T-helper 1 cell (primary cell): ENCODE data around the gene NAV2.

Experiments used
- DNase-seq, 5 donors: peaks; one replicate each; pipeline ENCODE4 v3.0.0-alpha.2; 2012 to 2020

Gene NAV2

GRCh38 chr11:19933132-19933735 lies 220.6 kb downstream of the NAV2 start:
- DNase-seq = no peak

- DNase-seq = no peak
Observed at GRCh38 chr11:19933801-19934488, 221.3 kb downstream of the NAV2 start.

DNA sequence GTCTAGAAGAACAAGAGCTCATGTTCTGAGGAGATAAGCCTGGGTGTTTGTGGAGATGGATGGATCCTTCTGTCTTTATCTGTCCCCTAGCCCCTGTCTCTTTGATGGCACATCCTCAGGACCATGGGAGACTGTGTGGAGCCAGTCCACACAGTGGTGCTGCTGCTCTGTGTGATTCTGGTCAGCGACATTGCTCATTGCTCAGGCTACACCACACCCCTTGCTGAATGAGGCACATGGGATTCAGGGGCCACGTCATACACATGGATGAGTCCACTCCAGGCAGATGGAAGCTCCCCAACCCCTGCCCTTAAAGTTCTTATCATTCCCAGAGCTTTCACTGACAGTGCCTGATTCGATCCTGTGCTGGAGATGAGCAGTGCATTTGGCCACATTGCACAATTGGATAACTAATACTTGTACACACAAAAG lies 222.2 kb downstream of the NAV2 start:
- DNase-seq = no peak

- DNase-seq = no peak
Observed at GRCh38 chr11:19935507-19935906, 222.9 kb downstream of the NAV2 start.

GRCh38 chr11:19936461-19936860 lies 223.8 kb downstream of the NAV2 start:
- DNase-seq = no peak

DNA sequence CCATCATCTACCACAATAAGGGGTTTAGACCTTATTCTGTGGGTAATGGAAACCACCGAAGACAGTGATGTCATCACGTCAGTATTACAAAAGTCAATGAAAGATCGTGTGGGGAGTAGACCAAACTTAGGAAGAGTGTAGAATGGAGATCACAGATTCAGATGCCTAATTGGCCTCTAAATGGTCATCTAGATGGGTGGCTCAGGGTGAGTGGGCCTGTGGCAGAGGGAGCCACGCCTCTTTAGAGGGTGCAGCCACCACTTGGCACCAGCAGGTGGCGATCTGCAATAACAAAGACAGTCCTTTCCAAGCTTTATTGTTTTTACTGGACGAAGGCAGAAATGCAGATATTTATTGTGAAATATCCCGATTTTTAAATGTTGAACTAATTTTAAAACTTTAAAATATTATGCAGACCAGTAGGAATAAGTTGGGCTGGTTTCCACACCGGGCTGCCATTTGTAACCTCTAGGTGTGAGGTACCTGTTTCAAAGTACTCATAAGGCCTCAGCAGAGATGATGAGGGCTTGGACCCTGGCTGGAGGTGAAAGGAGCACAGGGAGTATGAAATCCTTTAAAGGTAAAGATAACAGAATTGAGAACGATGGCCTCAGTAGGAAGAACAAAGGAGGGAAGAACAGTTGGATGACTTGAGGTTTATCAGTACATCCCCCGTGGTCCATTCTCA lies 225.7 kb downstream of the NAV2 start:
- DNase-seq = peak in 1 of 5 donors; percentile 23

- DNase-seq = no peak
Observed at GRCh38 chr11:19938866-19939265, 226.2 kb downstream of the NAV2 start.

GRCh38 chr11:19939415-19939929 lies 226.8 kb downstream of the NAV2 start:
- DNase-seq = no peak

GRCh38 chr11:19940831-19941230 lies 228.2 kb downstream of the NAV2 start:
- DNase-seq = no peak

DNA sequence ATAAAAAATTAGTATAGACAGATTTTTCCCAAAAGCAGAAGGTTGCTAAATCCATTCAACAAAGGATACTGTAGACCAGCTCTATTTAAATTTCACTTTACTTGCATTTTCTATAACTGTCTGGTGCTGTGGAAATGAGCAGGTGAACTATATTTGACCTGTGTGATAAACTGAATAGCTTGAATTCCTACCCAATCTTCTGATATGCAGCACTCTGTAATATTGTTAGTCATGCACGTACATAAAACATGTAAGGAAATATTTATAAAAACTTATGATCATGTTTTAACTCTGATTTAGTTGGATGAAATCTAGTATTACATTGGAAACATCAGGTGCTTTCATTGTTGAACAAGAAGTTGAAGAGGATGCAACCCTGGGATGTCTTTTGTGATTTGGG lies 234.0 kb downstream of the NAV2 start:
- DNase-seq = no peak

GRCh38 chr11:19947537-19948114 lies 235.0 kb downstream of the NAV2 start:
- no peak for DNase-seq

DNA sequence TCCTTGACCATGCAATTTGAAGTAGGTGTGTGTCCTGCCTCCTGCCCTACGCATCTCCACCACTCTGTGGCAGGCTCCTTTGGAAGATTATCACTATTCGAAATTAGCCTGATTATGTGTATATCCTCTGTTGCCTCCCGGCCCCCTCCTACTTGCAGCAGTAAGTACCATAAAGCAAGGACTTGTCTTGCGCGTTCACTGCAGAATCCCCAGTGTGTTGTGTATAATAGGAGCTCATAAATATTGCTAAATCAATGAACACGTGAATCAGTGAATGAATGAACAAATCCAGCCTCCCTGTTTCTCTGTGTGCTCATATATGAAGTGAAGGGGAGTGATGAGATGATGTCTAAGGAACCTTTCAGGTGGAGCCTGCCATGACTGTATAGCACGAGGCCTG lies 237.0 kb downstream of the NAV2 start:
- no peak for DNase-seq

DNA sequence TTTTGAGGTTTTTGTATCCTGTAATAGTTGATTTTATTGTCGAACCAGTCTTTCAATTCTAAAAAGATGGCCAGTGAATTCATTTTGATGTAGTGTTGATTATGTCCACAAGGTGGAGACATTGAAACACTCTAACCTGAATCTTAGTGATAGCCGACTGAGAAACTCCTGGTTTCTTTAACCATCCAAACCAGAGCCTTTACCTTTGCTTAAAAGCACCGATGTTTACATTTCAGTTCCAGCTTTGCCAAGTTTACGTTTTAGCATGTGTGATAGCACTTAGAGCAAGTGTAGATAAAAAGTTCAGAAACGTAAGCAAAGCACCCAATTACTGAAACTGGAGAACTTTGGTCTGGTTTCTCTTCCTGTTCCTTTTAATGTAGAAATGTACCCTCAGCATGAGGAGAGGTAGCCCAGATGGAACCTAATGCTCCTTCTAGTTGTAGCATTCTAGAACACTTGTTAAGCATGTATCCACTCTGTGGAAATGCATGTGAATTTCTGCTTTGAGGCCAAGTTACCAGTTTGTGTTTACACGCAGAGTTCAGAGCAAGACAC lies 239.0 kb downstream of the NAV2 start:
- peak in 1 of 5 donors; percentile 38 for DNase-seq

GRCh38 chr11:19952116-19952605 lies 239.5 kb downstream of the NAV2 start:
- DNase-seq = no peak

DNA sequence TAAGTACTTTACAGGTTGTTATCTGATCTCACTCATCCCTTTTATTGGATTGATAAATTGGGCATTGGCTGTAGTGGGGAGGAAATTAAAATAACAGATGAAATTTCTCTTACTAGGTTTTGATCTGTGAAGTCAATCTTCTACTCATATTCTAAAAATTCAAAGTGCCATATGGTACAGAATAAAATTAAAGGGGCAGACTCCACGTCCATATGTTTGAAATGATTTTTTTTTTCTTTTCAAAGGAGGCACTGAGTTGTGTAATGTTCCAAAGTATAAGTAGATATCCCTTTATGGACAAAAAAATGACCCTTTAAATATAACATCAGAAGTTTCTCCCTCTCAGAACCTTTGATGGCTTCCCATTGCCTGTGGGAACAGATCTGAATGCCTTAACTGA lies 240.3 kb downstream of the NAV2 start:
- no peak for DNase-seq

GRCh38 chr11:19953336-19953735 lies 240.7 kb downstream of the NAV2 start:
- no peak for DNase-seq

DNA sequence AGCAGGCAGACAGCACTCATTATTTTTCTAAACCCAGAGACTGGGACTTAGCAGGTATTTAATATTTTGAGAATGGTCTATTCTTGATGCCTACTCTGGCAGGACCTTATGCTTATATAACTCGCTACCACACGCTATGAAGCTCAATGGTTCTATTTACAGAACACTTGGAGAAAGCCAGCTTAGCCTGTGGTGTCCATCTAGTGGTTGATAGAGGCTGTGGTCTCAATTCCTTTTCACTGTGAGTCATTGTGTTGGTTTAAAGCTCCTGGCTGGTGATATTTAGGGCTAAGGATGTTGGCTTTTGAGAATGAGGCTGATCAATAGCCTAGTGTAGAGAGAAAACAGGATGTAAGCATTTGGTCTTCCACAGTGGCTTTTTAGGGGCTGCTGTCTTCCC lies 241.3 kb downstream of the NAV2 start:
- DNase-seq = no peak

DNA sequence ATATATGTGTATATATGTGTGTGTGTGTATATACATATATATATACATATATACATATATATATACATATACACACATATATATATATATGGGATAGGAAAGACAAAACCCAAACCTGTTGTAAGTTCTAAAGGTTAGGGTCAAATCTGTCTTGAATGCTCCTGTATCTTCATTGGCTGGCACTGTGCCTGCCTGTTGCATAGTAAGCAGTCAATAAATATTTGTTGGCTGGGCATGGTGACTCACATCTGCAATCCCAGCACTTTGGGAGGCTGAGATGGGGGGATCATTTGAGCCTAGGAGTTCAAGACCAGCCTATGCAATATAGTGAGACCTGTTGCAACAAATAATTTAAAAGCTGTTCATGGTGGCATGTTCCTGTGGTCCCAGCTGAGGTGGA lies 242.3 kb downstream of the NAV2 start:
- no peak for DNase-seq

GRCh38 chr11:19955660-19956059 lies 243.0 kb downstream of the NAV2 start:
- no peak for DNase-seq

GRCh38 chr11:19956228-19956627 lies 243.6 kb downstream of the NAV2 start:
- DNase-seq = no peak

DNA sequence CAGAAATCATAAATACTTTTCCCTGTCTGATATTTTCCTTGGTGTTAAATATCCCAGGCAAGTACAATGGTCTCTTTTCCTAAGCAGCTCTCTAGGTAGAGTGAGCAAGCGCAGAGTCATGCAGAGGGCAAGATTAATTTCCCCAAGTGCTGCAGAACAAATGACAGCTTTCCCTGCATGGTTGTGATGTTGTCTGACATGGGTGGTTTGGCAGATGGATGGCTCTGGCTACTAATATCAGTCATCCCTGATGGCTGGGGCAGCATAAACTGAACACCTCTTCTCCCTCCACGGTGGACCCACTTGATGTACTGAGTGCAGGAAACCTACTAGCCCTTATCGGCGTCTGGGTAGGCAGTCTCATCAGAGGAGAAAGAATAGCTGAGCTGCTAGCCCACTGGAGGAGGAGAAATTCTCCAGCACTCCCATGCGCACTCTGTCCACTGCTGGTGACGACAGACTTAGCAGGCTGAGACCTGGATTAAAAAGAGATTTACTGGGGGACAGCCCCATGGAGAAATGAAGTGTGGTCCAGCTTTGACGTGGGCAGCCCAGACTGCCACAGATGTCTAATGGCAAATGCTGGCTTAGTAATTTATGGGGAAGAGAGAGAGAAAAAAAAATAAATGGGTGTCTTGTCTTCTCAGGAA lies 244.8 kb downstream of the NAV2 start:
- DNase-seq = no peak

DNA sequence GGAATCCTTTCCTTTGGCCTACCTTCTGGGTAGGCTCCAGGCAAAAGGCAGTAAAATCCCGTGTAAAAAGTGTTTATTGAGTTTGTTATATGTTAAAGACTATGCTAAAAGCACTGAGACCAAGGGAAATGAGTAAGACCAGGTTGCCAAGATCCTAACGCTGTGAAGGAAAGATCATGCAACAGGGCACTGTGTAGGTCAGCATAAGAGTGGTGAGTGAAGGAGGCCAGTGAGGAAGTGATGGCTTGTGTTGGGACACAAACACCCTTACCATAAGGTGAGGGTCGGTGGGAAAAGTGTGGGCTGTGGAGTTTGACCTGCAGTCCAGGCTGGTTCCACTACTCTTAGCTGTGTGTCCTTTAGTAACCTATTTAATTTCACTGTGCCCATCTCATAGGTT lies 245.6 kb downstream of the NAV2 start:
- DNase-seq = no peak

DNA sequence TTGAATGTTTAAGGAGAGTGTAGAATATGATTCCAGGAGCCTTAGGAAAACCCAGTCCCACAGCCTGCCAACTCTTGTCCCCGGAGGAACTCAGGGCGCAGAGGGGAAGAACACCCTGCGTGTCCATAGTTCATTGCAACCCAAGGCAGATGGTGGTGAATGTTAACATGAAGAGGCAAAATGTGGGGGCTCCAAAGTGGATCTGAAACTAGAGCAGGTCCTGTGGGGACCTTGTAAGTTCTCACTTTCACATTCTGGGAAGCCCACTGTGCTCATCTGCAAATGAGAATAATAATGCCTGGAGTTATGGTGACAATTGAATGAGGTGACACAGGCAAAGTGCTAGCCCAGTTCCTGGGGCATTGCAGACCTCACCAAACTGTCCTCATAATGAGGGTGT lies 246.6 kb downstream of the NAV2 start:
- no peak for DNase-seq
